HG02759 (cell line): ENCODE results near the gene PLPP3.

Source experiments
- ATAC-seq: cut with Tn5 transposase; IDR thresholded peaks from one replicate; pipeline ENCODE4 v1.9.1; 2021; ENCODE audit warnings: mild to moderate bottlenecking, moderate library complexity; ENCODE audit not compliant: unreplicated experiment

Gene PLPP3

DNA sequence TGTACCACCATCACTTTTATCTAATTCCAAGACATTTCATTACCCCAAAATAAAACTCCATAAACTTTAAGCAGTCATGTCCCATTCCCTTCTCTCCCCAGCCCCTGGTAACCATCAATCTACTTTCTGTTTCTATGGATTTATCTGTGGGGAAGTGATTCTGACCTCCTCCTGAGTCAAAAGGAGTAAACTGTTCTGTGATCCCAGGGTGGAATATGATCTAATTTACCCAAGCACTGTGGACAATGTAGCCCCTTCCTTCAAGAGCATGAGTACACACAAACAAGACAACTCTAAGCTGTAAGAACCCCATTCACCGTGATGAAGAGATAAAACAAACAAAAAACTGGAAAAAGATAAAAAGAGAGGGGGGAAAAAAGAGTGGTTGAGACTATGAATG lies 77.9 kb downstream of the PLPP3 start:
- no peak for ATAC-seq

- no peak for ATAC-seq
These were observed 82.3 kb downstream of the PLPP3 start for GRCh38 chr1:56496821-56497772.

DNA sequence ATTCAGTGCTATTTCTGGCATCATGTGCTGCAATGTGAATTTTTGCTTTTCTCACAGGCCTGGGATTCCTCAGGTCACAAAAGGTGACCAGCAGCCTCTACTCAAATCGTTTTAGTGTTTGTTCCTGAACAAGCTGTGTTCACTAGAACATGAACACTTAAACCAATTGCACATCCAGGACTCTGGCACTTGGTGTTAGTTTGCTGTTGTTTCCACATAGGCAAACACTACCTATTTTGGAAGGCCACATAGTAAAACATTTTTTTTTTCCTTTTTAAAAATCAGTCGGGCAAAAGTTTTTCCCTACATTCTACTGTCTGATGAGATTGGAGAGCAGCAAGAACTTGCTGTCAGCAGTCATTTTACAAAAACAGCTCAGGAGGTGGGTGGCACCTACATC lies 83.2 kb downstream of the PLPP3 start:
- ATAC-seq: no peak

DNA sequence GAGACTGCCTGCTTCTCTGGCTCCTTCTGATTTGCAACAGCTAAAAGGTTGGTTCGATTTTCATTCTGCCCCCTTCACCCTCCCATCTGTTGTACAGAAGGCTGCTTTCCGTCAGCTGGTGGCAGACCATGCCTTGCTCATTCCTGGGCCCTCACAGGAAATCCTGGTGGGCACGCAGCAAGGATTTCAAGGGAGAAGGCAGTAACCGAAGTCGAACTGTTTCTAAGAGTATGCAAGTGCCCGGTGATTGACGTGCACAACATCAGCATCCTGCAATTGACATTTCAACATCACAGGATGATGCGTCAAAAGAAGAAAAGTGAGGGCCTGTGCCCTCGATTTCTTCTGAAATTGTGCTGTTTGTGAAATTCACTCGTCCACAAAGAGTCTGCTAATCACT lies 83.8 kb downstream of the PLPP3 start:
- no peak for ATAC-seq

DNA sequence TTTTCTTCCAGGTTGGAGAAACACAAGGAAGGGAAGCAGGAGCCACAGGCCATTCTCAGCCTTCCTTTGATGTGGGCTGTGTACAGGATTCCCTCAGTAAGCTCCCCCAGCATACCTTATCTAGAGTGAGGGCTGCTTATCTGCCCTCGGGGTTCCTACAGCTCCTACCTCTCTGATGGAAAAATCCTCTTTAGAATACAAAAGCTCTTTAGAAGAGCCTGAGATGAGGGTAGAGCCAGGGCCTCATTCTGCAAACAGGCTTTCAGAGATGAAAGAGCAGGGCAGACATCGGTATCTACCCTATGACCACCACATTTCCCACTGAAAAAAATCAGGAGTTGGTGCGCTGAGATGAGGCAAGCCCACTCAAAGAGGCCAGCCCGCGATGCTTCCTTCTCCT lies 85.1 kb downstream of the PLPP3 start:
- no peak for ATAC-seq

DNA sequence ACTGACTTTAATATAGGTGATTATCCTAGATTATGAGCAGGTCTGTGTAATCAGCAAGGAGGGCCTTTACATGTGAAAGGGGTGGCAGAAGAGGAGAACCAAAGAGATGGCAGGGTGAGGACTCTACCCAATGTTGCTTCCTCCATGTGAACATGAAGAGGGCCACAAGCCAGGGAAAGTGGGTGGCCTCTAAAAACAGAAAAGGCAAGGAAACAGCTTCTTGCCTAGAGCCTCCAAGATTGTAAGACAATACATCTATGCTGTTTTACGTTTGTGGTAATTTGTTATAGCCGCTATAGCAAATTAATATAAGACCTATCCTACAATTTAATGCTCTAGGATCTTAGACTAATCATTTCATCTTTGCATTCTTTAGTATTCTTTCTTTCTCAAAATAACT lies 85.5 kb downstream of the PLPP3 start:
- ATAC-seq: no peak

- ATAC-seq: no peak
These were observed 87.9 kb downstream of the PLPP3 start for GRCh38 chr1:56491441-56491840.

- no peak for ATAC-seq
These were observed 88.7 kb downstream of the PLPP3 start for GRCh38 chr1:56490619-56491018.

DNA sequence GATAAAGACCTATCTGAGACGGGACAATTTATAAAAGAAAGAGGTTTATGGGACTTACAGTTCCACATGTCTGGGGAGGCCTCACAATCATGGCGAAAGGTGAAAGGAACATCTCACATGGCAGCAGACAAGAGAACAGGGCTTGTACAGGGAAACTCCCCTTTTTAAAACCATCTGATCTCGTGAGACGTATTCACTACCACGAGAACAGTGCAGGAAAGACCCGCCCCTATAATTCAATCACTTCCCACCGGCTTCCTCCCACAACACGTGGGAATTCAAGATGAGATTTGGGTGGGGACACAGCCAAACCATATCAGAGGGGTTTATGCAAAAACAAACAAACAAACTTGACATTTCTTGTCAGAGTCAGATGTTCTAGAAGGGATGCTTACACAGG lies 89.7 kb downstream of the PLPP3 start:
- no peak for ATAC-seq

GRCh38 chr1:56484695-56485094 lies 94.7 kb downstream of the PLPP3 start:
- no peak for ATAC-seq

DNA sequence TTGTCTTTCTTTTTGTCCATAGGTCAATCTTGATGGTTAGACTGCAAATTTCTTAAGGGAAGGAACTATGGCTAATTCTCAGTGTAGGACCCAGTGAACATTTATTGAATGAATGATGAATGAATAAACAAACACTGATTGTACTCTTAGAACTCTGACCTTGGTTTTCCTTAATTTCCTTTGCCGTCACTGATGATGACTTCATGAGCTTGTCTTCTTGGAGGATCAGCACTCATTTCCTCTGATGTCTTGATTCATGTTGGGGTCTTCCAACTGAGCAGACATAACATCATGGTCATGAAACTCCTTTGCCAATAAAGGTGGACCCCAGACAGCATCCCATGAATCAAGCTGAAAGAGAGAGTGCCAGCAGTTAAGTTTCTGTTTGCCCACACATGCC lies 96.3 kb downstream of the PLPP3 start:
- ATAC-seq: no peak

GRCh38 chr1:56482486-56482885 lies 96.9 kb downstream of the PLPP3 start:
- no peak for ATAC-seq

GRCh38 chr1:56481140-56481694 lies 98.1 kb downstream of the PLPP3 start:
- no peak for ATAC-seq

GRCh38 chr1:56478734-56479133 lies 100.6 kb downstream of the PLPP3 start:
- no peak for ATAC-seq

DNA sequence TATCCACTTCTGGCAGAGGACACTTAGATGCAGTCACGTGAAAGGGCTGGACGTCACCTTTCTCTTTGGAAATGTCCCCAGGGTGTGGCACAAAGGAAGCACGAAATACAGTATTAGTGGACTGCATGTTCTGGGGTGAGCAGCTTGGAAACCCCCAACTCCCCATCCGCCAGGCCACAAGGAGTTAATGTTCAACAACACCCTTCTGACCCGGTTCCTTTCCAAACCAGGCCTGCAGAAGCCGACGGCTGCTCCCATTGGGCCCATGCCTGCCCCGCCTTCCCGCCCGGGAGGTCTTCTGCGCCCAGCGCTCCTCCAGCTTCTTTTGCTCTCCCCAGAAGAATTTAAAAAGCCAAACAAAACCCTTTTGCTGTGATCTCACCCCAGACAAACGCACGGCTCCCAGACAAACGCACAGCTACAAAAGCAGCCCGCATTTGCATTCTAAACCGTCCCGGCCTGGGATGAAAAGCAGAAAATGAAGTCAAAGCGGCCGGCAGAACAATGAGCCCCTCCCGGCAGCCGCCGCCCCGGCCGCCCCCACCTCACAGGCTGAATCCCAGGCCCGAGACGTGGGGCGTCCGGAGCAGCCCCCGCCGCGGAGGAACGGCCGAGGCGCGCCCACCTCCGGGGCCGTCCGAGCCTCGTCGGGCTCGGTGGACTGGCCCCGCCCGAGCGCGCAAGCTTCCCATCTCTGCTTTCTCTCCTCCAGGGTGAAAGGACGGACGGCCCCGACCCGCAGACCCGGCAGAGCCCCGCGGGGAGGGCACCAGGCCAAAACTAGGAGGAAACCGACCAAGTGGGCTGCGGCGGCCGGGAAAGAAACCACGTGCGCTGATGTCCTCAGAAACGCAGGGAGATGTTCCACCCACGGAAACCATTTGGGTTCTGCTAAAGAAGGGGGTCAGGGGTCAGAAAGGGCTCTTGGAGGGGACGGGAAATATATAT lies 101.9 kb downstream of the PLPP3 start:
- peak; percentile 62 for ATAC-seq

GRCh38 chr1:56473582-56474270 lies 105.6 kb downstream of the PLPP3 start:
- ATAC-seq: no peak

DNA sequence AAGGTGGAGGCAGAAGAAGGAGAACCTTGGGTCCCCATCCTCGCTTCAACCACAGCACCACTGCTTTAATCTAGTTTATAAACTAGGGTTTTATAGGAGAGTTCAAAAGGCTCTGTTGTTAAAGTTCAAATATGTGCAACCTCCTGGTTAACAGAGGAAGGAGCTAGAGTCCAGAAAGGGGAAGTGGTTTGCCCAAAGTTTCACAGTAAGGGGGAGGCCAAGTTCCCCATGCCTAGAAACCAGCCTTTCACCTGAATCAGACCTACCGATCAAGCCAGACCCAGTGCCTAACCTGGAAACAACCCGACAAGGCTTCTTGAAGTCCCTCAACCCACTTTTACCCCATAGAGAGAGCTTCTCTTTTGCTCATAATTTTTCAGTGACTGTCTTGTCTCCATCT lies 106.5 kb downstream of the PLPP3 start:
- peak; percentile 79 for ATAC-seq

DNA sequence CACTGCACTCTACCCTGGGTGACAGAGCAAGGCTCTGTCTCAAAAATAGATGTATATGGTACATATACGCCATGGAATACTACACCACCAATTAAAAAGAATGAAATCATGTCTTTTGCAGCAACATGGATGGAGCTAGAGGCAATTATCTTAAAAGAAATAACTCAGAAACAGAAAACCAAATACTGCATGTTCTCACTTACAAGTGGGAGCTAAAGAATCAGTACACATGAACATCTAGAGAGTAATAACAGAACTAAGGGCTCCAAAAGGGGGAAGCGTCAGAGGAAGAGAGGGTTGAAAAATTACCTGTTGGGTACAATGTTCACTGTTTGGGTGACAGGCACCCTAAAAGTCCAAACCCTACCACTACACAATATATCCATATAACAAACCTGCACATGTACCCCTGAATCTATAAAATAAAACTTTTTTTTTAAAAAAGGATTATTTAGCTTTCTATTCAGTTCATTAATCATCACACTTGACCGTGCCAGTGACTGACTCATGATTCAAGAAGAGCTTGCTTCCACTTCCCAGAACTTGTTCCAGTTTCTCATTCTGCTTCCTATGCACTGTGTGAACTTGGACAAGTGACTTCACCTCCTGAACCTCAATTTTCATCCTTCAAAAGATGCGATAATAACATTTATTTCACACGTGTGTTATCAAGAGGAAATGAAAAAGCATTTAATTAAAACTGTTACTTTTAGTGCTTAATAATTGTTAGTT lies 109.6 kb downstream of the PLPP3 start:
- ATAC-seq: no peak

GRCh38 chr1:56468518-56468917 lies 110.8 kb downstream of the PLPP3 start:
- no peak for ATAC-seq

DNA sequence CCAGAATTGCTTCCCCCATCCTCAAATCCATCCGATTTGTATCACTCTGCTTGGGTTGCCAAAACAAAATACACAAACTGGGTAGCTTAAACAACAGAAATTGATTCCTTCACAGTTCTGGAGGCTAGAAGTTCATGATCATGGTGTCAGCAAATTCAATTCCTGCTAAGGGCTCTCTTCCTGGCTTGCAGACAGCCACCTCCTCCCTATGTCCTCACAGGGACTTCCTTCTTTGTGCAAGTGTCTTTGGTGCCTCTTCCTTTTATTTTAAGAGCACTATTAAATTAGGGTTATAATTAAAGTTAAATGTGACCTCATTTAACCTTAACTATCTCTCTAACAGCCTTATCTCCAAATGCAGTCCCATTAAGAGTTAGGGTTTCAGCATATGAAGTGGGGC lies 112.8 kb downstream of the PLPP3 start:
- no peak for ATAC-seq
